ENCODE results near the gene PML.

The PML gene, protein sequence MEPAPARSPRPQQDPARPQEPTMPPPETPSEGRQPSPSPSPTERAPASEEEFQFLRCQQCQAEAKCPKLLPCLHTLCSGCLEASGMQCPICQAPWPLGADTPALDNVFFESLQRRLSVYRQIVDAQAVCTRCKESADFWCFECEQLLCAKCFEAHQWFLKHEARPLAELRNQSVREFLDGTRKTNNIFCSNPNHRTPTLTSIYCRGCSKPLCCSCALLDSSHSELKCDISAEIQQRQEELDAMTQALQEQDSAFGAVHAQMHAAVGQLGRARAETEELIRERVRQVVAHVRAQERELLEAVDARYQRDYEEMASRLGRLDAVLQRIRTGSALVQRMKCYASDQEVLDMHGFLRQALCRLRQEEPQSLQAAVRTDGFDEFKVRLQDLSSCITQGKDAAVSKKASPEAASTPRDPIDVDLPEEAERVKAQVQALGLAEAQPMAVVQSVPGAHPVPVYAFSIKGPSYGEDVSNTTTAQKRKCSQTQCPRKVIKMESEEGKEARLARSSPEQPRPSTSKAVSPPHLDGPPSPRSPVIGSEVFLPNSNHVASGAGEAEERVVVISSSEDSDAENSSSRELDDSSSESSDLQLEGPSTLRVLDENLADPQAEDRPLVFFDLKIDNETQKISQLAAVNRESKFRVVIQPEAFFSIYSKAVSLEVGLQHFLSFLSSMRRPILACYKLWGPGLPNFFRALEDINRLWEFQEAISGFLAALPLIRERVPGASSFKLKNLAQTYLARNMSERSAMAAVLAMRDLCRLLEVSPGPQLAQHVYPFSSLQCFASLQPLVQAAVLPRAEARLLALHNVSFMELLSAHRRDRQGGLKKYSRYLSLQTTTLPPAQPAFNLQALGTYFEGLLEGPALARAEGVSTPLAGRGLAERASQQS

DNA sequence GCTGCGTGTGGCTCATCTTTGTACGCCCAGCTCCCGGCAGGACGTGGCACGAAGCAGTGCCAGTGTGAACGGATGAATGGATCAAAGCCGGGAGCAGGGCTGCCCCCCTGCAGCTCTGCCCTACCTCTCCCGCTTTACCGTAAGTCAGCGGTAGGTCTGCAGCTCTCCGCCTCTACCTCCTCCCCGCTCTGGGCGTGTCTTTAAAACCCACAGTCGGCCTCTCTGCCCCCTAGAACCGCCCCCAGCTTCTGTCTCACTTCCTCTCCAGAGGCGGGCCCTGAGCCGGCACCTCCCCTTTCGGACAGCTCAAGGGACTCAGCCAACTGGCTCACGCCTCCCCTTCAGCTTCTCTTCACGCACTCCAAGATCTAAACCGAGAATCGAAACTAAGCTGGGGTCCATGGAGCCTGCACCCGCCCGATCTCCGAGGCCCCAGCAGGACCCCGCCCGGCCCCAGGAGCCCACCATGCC is at the start of gene PML:
TSS of gene PML (plus strand) at position 304 of the 471 bp plus-strand sequence. CDS start at position 401, 97 bp downstream.
- DNase-seq (ENCODE audit: low read depth in 2 of 2, low spot score in 1 of 2), result peak; percentile 81 to 84

GRCh38 chr15:73945130-73945508 is 49.4 kb upstream of the PML start:
- DNase-seq (ENCODE audit: low read depth in 2 of 2, low spot score in 1 of 2), result no peak

GRCh38 chr15:73946046-73946721 is 48.3 kb upstream of the PML start:
- DNase-seq (ENCODE audit: low read depth in 2 of 2, low spot score in 1 of 2), result no peak

- DNase-seq (ENCODE audit: low read depth in 2 of 2, low spot score in 1 of 2), result no peak
Measured at GRCh38 chr15:73946795-73947370, 47.6 kb upstream of the PML start.

GRCh38 chr15:73947651-73948050 is 46.9 kb upstream of the PML start:
- no peak for DNase-seq (ENCODE audit: low read depth in 2 of 2, low spot score in 1 of 2)

DNA sequence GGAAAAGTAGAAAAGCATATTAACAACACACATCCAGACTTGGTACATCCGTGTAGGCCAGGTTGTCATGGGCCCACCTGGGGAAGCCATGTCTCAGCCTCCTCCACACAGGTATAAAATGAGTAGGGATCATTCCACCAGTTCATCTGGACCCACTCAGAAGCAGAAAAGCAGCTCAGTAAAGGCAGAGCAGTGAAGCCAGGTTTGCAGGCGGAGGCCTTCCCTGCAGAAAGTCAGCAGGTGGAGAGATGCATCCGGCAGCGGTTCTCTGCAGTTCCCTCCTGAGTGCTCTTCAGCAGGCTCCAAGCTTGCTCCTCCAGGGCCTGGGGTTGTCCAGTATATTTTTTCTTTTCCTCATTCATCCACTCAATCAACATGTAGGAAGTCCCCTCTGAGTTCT is 46.1 kb upstream of the PML start:
- DNase-seq (ENCODE audit: low read depth in 2 of 2, low spot score in 1 of 2), result no peak

DNA sequence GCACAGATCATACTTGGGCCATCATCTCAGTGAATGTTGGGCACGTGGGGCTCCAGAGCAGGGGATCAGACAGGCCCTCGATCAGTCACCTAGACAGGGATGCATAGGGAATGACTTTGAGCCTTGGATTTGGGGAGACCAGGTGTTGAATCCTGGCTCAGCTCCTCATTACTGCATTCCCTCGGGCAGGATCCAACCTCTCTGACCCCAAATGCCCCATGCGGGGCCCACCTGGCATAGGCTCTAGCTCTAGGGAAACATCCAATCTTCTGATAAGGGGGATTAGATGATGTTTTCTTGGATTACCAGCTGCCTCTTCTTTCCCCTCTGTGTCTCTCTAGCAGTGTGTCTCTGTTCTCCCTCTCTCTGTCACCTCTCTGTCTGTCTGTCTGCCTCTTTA is 45.5 kb upstream of the PML start:
- no peak for DNase-seq (ENCODE audit: low read depth in 2 of 2, low spot score in 1 of 2)

GRCh38 chr15:73949496-73949895 is 45.0 kb upstream of the PML start:
- no peak for DNase-seq (ENCODE audit: low read depth in 2 of 2, low spot score in 1 of 2)

DNA sequence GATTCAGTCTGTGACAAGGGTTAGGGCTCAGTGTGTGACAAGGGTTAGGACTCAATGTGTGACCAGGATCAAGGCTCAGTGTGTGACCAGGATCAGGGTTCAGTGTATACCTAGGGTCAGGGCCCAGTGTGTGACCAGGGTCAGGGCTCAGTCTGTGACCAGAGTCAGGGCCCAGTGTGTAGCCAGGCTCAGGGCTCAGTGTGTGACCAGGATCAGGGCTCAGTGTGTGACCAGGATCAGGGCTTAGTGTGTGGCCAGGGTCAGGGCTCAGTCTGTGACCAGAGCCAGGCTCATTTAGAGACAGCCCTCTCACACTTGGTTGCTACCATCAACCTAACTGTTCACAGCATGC is 44.1 kb upstream of the PML start:
- no peak for DNase-seq (ENCODE audit: low read depth in 2 of 2, low spot score in 1 of 2)

DNA sequence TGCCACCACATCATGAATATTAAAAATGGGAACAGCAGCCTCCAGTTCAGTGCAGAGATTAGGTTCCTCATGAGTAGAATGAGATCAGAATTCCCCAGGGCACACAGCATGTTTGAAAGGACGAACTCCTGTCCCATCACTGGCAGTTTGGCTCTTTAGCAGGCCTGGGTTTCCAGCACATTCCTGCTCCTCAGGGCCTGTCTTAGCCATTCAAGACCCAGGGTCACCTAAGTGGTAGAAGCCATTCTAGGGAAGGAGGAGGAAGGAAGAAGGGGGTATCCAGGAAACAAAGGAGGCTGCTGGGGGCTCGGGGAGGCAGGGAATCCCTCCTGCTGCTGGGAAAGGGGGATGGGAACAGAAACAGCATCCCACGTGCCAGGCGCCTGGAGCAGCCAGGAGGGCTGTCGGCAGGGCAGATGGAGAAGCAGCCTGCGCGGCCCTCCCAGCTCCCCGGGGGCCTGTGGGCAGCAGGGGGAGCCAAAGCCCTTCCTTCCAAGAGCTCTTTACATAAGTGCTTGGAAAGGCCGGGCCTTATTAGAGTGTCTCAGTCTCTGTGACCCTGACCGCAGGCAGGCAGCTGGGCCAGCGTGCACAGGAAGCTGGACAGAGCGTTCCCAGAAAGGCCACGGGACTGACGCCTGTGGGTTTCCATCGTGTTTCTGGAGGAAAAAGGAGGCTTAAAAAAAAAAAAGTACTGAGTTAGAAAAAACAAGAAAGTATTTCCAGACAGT is 43.5 kb upstream of the PML start:
- peak; percentile 34 to 51 for DNase-seq (ENCODE audit: low read depth in 2 of 2, low spot score in 1 of 2)

GRCh38 chr15:73951601-73952000 is 42.9 kb upstream of the PML start:
- DNase-seq (ENCODE audit: low read depth in 2 of 2, low spot score in 1 of 2), result no peak

DNA sequence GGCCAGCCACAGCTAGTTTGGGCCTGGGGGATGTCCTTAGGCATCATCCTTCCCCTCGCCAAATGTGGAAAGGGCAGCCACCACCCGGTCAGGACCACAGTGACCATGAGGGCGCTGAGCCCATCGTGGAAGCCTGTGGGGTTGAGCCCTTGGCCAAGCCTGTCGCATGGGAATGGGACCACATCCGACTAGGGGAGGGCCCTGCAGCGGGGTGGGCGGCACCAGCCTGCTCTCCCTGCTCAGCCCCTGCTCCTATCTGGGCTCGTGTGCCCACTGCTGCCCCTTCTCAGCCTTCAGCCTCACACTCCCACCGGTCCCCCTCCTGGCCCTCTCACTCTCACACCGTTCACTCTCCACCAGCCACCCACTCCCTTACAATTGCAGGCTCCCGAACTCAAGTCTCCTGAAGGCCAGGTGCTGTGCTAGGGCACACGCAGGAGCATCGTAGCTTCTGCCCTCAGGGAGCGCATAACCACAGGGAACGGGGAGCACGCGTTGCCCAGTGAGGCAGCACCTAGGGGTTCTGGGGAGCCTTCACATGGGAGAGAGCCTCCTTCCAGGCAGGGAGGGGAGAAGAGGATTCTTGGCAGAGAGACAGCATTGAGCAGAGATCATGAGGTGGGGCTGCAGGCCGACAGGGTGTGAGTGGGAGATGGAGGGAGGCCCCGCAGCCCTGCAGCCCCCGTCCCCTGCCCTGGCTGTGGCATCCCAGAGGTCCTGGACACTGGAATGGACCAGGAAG is 42.2 kb upstream of the PML start:
- DNase-seq (ENCODE audit: low read depth in 2 of 2, low spot score in 1 of 2), result no peak

GRCh38 chr15:73952913-73953750 is 41.4 kb upstream of the PML start:
- no peak for DNase-seq (ENCODE audit: low read depth in 2 of 2, low spot score in 1 of 2)

DNA sequence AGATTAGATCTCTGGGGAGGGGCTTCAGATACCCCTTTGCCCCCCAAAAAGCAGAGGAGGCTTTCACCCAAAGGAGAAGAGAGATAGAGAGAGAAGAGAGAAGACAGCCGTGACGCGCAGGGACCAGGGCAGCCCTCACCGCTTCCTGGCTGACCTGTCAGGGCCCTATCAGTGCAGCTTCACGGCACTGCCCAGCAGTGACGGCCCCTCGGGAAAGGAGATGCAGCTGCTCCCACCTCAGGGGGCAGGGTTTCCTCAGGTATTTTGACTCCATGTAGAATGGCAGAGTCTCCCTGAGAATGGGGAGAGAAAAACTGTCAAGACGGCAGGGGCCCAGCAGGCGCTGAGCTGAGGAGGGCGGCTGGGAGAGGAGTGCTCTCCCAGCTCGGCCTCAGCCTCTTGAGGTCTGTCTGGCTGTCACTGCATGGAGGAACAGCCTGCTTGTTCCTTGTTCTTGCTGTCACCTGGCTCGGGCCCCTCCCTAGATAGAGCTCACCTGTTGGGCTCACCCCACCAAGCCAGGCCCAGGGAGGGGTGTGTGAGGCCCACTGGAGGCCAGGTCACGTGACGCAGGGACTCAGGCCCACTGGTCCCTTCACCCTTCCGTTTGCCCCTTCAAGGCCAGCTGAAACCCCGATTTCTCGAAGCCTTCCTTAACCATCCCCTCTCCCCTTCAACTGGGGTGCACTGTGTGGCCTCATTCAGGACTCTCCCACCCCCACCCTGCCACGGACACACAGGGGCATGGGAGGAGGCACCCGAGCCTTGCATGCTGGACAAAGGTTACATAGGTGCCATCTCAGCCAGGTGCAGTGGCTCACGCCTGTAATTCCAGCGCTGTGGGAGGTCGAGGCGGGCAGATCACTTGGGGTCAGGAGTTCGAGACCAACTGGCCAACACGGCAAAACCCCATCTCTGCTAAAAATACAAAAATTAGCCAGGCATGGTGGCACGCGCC is 40.0 kb upstream of the PML start:
- no peak for DNase-seq (ENCODE audit: low read depth in 2 of 2, low spot score in 1 of 2)

DNA sequence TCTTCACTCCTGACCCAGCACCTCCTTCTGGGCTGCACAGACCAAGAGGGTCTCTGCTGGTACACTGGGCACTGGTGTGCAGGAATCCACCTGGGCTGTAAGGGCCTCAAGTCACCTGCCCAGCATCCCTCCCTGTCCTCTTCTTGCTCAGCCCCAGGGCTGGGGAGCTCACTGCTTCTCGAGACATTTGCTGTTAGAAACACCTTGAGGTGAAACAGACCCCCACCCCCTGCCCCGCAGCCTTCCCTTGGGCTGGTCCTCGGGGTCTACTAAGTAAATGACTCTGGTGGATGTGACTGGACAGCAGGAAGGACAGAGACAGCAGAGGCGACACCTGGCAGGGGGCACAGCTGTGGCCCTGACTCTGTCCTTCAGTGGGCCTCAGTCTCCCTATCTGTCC is 39.2 kb upstream of the PML start:
- DNase-seq (ENCODE audit: low read depth in 2 of 2, low spot score in 1 of 2), result no peak

GRCh38 chr15:73955861-73956742 is 38.4 kb upstream of the PML start:
- DNase-seq (ENCODE audit: low read depth in 2 of 2, low spot score in 1 of 2), result no peak

DNA sequence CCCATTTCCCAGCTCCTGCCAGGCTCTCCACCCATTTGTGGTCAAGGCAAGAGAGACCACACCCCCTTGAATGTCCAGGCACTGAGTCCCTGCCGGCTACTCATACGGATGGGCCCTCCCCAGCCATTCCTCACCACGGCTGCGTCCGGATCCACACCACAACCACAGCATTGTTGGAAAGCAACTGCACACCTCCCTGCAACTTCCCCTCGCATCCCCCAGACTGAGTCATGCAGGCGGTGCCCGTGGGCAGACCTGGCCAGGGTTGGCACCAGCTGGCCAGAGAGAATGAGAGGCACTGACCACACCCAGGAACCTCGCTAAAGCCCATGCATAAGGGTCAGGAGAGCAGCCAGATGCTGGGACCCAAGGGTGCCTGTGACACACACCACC is 37.8 kb upstream of the PML start:
- DNase-seq (ENCODE audit: low read depth in 2 of 2, low spot score in 1 of 2), result no peak

Measured in stimulated activated CD8-positive, alpha-beta memory T cell treated with anti-CD3 and anti-CD28 coated beads, Interleukin-4, amount 100 ng/mL, for 1 hour (primary cell).